NB4 (cell line): ENCODE data around the gene GBP6.

Experiments used
- CTCF ChIP-seq: IDR thresholded peaks from one replicate; pipeline ENCODE4 v1.5.1; 2012; ENCODE audit warnings: low read depth, low read length
- POLR2A ChIP-seq: IDR thresholded peaks from 2 replicates; pipeline ENCODE4 v1.6.1; 2011; ENCODE audit warnings: mild to moderate bottlenecking; ENCODE audit not compliant: insufficient read length; ENCODE audit errors: extremely low read depth

- TF ChIP-seq CTCF = no peak
- TF ChIP-seq POLR2A = no peak
Measured at GRCh38 chr1:89425056-89425455, 61.2 kb downstream of the GBP6 start.
